NCI-H2081 (cell line): Measurements from ENCODE around the gene FETUB.

Experiments
- DNase-seq, 2 experiments: peaks; one replicate each; lab custom pipeline; 2025; lab: John Stamatoyannopoulos, UW

Gene FETUB

GRCh38 chr3:186635532-186635931 is 4.7 kb upstream of the FETUB start:
- DNase-seq, result no peak

DNA sequence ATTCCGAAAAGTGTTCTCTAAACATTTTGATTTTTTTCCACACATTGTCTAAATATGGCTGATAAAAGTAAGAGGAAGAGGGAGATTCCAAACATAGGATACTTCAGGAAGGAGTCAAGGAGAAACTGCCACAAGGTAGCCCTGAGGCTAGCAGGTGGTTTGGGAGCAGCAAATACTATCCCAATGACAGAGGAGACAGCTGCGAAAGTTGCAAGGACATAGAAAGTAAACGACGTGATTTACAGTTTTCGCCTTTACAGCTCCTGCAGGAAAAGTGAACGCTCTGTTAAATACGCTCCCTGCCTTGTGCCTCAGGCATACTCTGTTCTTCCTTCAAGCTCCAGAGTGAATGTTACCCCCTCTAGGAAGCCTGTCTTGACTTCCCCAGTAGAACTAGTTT is 3.7 kb upstream of the FETUB start:
- no peak for DNase-seq

DNA sequence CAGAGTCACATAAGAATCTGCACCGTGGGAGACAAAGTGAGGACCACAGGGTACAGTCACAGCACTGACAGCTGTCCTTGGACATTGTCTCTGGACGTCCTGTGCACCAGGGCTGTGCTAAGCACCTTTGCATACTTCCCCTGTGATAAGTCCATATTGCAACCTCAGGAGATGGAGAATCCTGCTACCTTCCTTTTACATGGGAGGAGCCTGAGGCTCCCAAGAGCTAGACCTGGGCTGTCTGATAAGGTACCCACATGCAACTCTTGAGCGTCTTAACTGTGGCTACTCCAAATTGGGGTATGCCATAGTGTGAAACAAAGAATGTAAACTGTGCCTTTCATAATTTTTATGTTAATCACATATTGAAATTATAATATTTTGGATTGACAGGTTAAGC is 2.5 kb upstream of the FETUB start:
- no peak for DNase-seq

GRCh38 chr3:186638259-186638658 is 1.9 kb upstream of the FETUB start:
- no peak for DNase-seq

- DNase-seq, result no peak
Measured at GRCh38 chr3:186640473-186640818, 247 bp downstream of the FETUB start.

GRCh38 chr3:186640929-186641328 is 730 bp downstream of the FETUB start:
- no peak for DNase-seq

DNA sequence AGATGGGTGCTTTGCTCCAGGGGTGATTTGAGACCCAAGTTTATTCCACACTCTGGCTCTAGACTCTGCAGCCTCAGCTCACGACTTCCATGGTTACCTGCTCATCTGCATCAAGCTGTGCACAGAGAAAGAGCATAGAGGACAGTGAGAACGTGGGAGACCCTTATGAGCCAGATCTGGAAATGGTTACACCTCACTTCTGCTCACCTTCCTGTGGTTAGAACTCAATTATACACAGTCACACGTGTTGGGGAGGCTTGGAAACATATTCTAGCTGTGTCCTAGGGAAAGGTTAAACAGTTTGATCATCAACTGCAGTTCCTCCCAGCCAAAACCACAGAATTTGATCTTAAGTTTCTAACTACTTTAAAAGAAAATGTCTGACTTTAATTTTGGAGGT is 1.8 kb downstream of the FETUB start:
- DNase-seq, result no peak

DNA sequence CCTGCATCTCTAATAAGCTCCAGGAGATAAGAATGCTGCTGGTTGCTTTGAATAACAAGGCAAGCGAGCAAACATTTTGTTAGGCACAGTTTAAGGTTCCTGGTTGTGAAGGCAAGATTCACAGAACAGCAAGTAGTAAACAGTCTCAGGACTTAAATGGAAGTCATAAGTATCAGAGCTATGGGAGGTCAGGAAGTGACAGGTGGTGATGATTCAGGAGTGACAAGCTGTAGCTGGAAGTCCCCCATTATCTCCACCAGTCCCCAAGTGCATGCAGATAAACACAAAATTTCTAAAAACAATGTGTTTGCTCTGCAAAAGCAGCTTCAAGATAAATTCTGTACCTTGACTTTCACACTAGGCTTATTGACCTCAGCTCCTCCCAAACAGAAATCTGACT is 3.3 kb downstream of the FETUB start:
- DNase-seq, result no peak

DNA sequence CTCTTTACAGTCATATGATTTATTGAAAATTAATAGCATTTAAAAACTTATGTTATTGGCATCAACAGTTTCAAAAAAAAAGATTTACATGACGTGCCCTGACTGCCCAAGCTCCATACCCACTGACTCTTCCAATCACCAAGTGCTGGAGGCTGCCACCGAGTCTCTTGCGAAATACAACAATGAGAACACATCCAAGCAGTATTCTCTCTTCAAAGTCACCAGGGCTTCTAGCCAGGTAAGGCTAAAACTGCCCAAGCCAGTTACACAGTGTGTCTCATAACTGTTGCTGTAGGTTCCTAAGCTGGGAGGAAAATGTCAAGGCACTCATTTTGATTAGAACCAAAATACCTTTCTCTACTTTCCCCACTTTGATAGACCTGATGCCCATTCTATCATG is 4.5 kb downstream of the FETUB start:
- DNase-seq, result no peak

DNA sequence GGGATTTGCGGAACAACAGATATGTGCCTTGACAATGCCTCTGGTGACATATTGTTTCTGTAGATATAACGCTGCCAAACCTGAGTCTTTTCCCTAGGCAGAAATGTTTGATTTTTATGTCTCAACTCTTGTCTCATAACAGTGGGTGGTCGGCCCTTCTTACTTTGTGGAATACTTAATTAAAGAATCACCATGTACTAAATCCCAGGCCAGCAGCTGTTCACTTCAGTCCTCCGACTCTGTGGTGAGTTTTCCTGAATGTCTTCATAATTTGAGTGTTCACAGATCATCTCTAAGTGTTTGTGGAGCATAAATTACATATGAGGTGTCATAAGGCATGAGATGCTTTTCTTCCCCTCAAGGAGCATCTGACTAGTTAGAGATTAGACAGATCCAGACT is 5.9 kb downstream of the FETUB start:
- no peak for DNase-seq

GRCh38 chr3:186646841-186647240 is 6.6 kb downstream of the FETUB start:
- no peak for DNase-seq

- no peak for DNase-seq
Measured at GRCh38 chr3:186648851-186649250, 8.7 kb downstream of the FETUB start.

GRCh38 chr3:186651678-186652215 is 11.5 kb downstream of the FETUB start:
- DNase-seq, result no peak

- no peak for DNase-seq
Measured at GRCh38 chr3:186653080-186653707, 13.0 kb downstream of the FETUB start.

DNA sequence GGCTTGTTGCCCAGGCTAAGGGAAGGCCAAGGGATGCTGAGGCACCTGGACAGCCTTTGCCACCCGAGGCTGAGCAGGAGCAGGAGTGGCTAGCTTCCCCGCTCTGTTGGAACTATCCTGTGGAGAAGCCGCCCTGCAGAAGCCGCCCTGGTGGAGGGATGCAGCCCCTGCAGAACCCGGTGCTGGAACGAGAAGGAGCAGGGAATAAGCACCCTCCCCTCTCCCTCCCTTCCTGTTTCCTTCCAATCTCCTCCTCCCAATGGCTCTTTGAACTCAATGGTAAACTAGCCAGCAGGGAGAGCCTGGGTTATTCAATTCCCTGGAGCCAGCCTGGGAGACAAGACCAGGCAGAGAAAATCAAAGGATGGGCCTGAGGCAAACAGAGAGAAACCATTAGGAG is 13.8 kb downstream of the FETUB start:
- DNase-seq, result no peak

DNA sequence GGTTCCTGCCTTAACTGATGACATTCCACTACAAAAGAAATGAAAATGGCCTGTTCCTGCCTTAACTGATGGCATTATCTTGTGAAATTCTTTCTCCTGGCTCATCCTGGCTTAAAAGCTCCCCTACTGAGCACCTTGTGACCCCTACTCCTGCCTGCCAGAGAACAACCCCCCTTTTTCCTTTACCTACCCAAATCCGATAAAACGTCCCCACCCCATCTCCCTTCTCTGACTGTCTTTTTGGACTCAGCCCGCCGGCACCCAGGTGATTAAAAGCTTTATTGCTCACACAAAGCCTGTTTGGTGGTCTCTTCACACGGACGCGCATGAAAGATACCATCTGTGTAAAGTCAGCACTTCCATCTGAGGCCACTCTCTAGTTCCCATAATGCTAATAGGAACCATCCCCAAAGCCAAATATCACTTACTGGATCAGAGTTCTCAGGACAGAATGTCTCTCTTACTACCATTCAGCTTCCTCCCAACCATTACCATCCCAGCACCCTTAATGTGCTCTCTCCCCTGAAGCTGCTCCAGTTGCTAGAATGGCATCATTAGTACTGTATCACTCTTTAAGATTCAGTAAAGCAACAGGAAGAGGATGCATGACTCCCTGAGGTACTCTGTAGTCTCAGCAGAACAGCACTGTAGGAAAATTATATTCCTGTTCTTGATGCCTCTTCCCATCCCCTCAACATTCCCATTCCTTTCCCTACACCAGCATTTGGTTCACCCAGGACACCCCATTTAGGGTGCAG is 23.3 kb downstream of the FETUB start:
- no peak for DNase-seq

DNA sequence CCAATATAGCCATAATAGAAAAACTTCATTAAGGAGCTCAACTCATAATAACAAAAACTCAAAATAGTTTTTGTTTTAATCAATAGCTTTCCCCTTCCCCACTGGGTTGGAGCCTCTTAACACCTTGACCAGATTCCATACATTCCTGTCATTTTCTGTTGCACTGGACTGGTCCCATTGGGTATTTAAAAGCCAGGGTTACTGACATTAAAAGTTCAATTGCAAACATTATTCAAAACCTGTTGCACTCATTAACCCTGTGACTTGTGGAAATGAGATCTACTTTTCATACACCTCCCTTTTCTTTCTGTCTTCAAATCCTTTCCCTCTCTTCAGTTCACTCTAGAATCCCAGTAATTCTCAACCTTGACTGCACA is 23.9 kb downstream of the FETUB start:
- DNase-seq, result no peak

- no peak for DNase-seq
Measured at GRCh38 chr3:186664506-186664905, 24.3 kb downstream of the FETUB start.

GRCh38 chr3:186665625-186666188 is 25.5 kb downstream of the FETUB start, which contains the start of gene HRG:
TSS of gene HRG (plus strand) at chr3:186666014. CDS start at chr3:186666032, 18 bp downstream.
- DNase-seq, result no peak

- DNase-seq, result no peak
Measured at GRCh38 chr3:186668426-186668825, 28.2 kb downstream of the FETUB start.

- no peak for DNase-seq
Measured at GRCh38 chr3:186669378-186670084, 29.3 kb downstream of the FETUB start.

DNA sequence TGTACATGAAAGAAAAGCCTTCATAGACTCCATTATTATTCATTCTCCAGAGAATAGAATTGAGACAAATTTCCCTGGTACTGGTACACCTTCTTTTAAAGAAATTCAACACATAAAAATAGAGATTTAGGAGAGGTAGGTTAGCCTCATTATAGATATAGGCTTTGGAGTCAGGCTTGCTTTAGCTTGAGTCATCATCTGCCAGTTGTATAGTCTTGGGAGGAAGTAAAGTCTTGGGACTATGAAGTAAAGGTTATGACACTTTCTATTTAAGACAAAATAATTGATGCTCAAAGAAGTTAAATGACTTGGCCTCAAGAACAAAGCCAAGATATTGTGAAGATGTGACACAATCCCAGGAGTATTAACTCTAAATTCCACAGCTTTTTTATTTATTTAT is 30.0 kb downstream of the FETUB start:
- DNase-seq, result no peak

- DNase-seq, result no peak
Measured at GRCh38 chr3:186671051-186671450, 30.9 kb downstream of the FETUB start.
